HG03025 (cell line): ENCODE results near the gene C20orf204.

Source experiments
- ATAC-seq: cut with Tn5 transposase; IDR thresholded peaks from one replicate; pipeline ENCODE4 v1.9.1; 2021; ENCODE audit warnings: mild to moderate bottlenecking, moderate library complexity; ENCODE audit not compliant: unreplicated experiment, low FRiP score

The C20orf204 gene

GRCh38 chr20:64025826-64026412 is 10.1 kb upstream of the C20orf204 start:
- no peak for ATAC-seq

GRCh38 chr20:64027981-64028685 is 7.8 kb upstream of the C20orf204 start:
- no peak for ATAC-seq

GRCh38 chr20:64029293-64030117 is 6.5 kb upstream of the C20orf204 start:
- ATAC-seq = no peak

- no peak for ATAC-seq
Observed at GRCh38 chr20:64030371-64031134, 5.4 kb upstream of the C20orf204 start.

GRCh38 chr20:64031822-64032314 is 4.1 kb upstream of the C20orf204 start:
- ATAC-seq = no peak

GRCh38 chr20:64032706-64033624 is 3.0 kb upstream of the C20orf204 start:
- ATAC-seq = no peak

- ATAC-seq = no peak
Observed at GRCh38 chr20:64033981-64034493, 1.9 kb upstream of the C20orf204 start.

GRCh38 chr20:64035066-64035932 is 683 bp upstream of the C20orf204 start:
- no peak for ATAC-seq

- ATAC-seq = no peak
Observed at GRCh38 chr20:64036346-64037198, 590 bp downstream of the C20orf204 start.

GRCh38 chr20:64037199-64037497 is 1.2 kb downstream of the C20orf204 start:
- ATAC-seq = no peak

GRCh38 chr20:64037498-64038213 is 1.7 kb downstream of the C20orf204 start:
- no peak for ATAC-seq

- ATAC-seq = no peak
Observed at GRCh38 chr20:64038224-64038564, 2.2 kb downstream of the C20orf204 start.

- ATAC-seq = no peak
Observed at GRCh38 chr20:64038565-64039292, 2.7 kb downstream of the C20orf204 start.

- ATAC-seq = no peak
Observed at GRCh38 chr20:64039293-64040160, 3.5 kb downstream of the C20orf204 start.

- no peak for ATAC-seq
Observed at GRCh38 chr20:64040231-64041039, 4.5 kb downstream of the C20orf204 start.
